Fibroblast of villous mesenchyme (primary cell): ENCODE measurements around the gene ZNF451. TPM values are rescaled to one million over a fixed set of nuclear protein-coding genes. Genes with fewer than 3 reads are reported as not detected.

Experiments
- DNase-seq: peaks from one replicate; pipeline ENCODE4 v3.0.0-alpha.2; 2010; ENCODE audit warnings: low read depth
- H3K4me3 ChIP-seq: 2 replicates; pipeline ENCODE4 v1.5.1; 2011; ENCODE audit warnings: low read depth, mild to moderate bottlenecking, low read length
- CTCF ChIP-seq: IDR thresholded peaks from 2 replicates; pipeline ENCODE4 v1.5.1; 2012; ENCODE audit warnings: low read depth, mild to moderate bottlenecking, low read length; ENCODE audit not compliant: insufficient read depth
- total RNA-seq: library from RNA; depleted of rRNA; stranded (reverse); fragments of >200 nt; gene quantifications from 2 replicates; pipeline ENCODE4 v1.2.3, GENCODE V29; 2012

The ZNF451 gene
- total RNA-seq, 1 donor: 85.1 TPM

GRCh38 chr6:57201718-57202117 lies 111.7 kb downstream of the ZNF451 start:
- H3K4me3 ChIP-seq: no peak overlapping the region
- no peak for TF ChIP-seq CTCF
- peak; percentile 41 for DNase-seq

GRCh38 chr6:57205550-57206328 lies 115.8 kb downstream of the ZNF451 start:
- no peak overlapping the region for H3K4me3 ChIP-seq
- peak; percentile 21 for DNase-seq
- no peak for TF ChIP-seq CTCF

- H3K4me3 ChIP-seq: no peak overlapping the region
- peak; percentile 66 for DNase-seq
- TF ChIP-seq CTCF: no peak
These were observed 117.2 kb downstream of the ZNF451 start for GRCh38 chr6:57207141-57207540.

- peak; percentile 30 for DNase-seq
- no peak for TF ChIP-seq CTCF
These were observed 117.9 kb downstream of the ZNF451 start for GRCh38 chr6:57207872-57208271.

GRCh38 chr6:57209030-57209429 lies 119.0 kb downstream of the ZNF451 start:
- H3K4me3 ChIP-seq: no peak overlapping the region
- peak; percentile 34 for DNase-seq
- no peak for TF ChIP-seq CTCF

More at GRCh38 chr6:57207872-57208271, 117.9 kb downstream of the ZNF451 start:
- no peak overlapping the region for H3K4me3 ChIP-seq

- no peak for TF ChIP-seq CTCF
- no peak for DNase-seq
- H3K4me3 ChIP-seq: no peak overlapping the region
These were observed 120.1 kb downstream of the ZNF451 start for GRCh38 chr6:57210060-57210459.

GRCh38 chr6:57215260-57215659 lies 125.3 kb downstream of the ZNF451 start:
- no peak for DNase-seq
- TF ChIP-seq CTCF: no peak
- H3K4me3 ChIP-seq: no peak overlapping the region
